Trophoblast cell (in vitro differentiated cells and primary cell): ENCODE measurements around the gene OR4D6.

ENCODE experiments used
- DNase-seq, 2 donors: peaks; one replicate each; pipeline ENCODE4 v3.0.0-alpha.2; 2016
- H2AFZ ChIP-seq: 2 replicates; pipeline ENCODE4 v1.6.1; 2013; ENCODE audit warnings: low read length, moderate library complexity, mild to moderate bottlenecking; ENCODE audit not compliant: insufficient read depth, poor library complexity
- H2AK5ac ChIP-seq: 2 replicates; pipeline ENCODE4 v1.6.1; 2013; ENCODE audit warnings: mild to moderate bottlenecking, low read length
- H2BK120ac ChIP-seq: 2 replicates; pipeline ENCODE4 v1.6.1; 2013; ENCODE audit warnings: low read length, mild to moderate bottlenecking, moderate library complexity; ENCODE audit not compliant: insufficient read depth, poor library complexity
- H2BK12ac ChIP-seq: 2 replicates; pipeline ENCODE4 v1.6.1; 2013; ENCODE audit warnings: mild to moderate bottlenecking, low read length, moderate library complexity
- H2BK5ac ChIP-seq: 2 replicates; pipeline ENCODE4 v1.6.1; 2013; ENCODE audit warnings: low read length, low read depth, moderate library complexity, mild to moderate bottlenecking; ENCODE audit not compliant: poor library complexity
- H3K14ac ChIP-seq: 2 replicates; pipeline ENCODE4 v1.6.1; 2013; ENCODE audit warnings: mild to moderate bottlenecking, low read length
- H3K18ac ChIP-seq: 2 replicates; pipeline ENCODE4 v1.6.1; 2013; ENCODE audit warnings: mild to moderate bottlenecking, low read length
- H3K23ac ChIP-seq: 2 replicates; pipeline ENCODE4 v1.6.1; 2013; ENCODE audit warnings: low read length
- H3K27ac ChIP-seq: 2 replicates; pipeline ENCODE4 v1.5.1; 2013; ENCODE audit warnings: low read depth, mild to moderate bottlenecking, inconsistent platforms, low read length, moderate library complexity
- H3K27me3 ChIP-seq: 2 replicates; pipeline ENCODE4 v1.6.1; 2013; ENCODE audit warnings: inconsistent platforms, mild to moderate bottlenecking, low read length, moderate library complexity; ENCODE audit not compliant: insufficient read depth
- H3K36me3 ChIP-seq, 2 experiments: 1 replicate in 1 of 2; 2 replicates in 1 of 2; pipeline ENCODE4 v1.6.1; 2013; ENCODE audit warnings: low read length in 2 of 2, mild to moderate bottlenecking in 2 of 2, moderate library complexity in 1 of 2; ENCODE audit not compliant: insufficient read depth in 2 of 2, control insufficient read depth in 1 of 2
- H3K4ac ChIP-seq: 2 replicates; pipeline ENCODE4 v1.6.1; 2013; ENCODE audit warnings: low read depth, mild to moderate bottlenecking, low read length, moderate library complexity
- H3K4me1 ChIP-seq, 2 experiments: 1 replicate in 1 of 2; 2 replicates in 1 of 2; pipeline ENCODE4 v1.6.1; 2013; ENCODE audit warnings: low read length in 2 of 2, mild to moderate bottlenecking in 2 of 2, moderate library complexity in 1 of 2; ENCODE audit not compliant: insufficient read depth in 2 of 2, control insufficient read depth in 1 of 2
- H3K4me2 ChIP-seq: 2 replicates; pipeline ENCODE4 v1.6.1; 2013; ENCODE audit warnings: inconsistent platforms, mild to moderate bottlenecking, low read length, moderate library complexity
- H3K4me3 ChIP-seq: 2 replicates; pipeline ENCODE4 v1.5.1; 2013; ENCODE audit warnings: mild to moderate bottlenecking, low read depth, low read length, inconsistent platforms
- H3K79me1 ChIP-seq: one replicate; pipeline ENCODE4 v1.6.1; 2013; ENCODE audit warnings: low read length
- H3K79me2 ChIP-seq: 2 replicates; pipeline ENCODE4 v1.6.1; 2013; ENCODE audit warnings: low read length, mild to moderate bottlenecking; ENCODE audit not compliant: control insufficient read depth, insufficient read depth, poor library complexity
- H3K9ac ChIP-seq: 2 replicates; pipeline ENCODE4 v1.6.1; 2013; ENCODE audit warnings: mild to moderate bottlenecking, low read length
- H3K9me3 ChIP-seq: 2 replicates; pipeline ENCODE4 v1.6.1; 2013; ENCODE audit warnings: low read depth, mild to moderate bottlenecking, control low read depth, inconsistent platforms, low read length; ENCODE audit not compliant: insufficient read depth
- H4K12ac ChIP-seq: 2 replicates; pipeline ENCODE4 v1.6.1; 2013; ENCODE audit warnings: low read depth, mild to moderate bottlenecking, low read length, moderate library complexity
- H4K8ac ChIP-seq: 2 replicates; pipeline ENCODE4 v1.6.1; 2013; ENCODE audit warnings: low read depth, mild to moderate bottlenecking, low read length, moderate library complexity
- H4K91ac ChIP-seq: one replicate; pipeline ENCODE4 v1.6.1; 2013; ENCODE audit warnings: low read depth, mild to moderate bottlenecking, low read length, moderate library complexity
- WGBS: extraction: QIAGEN DNeasy Blood & Tissue Kit; methylation state at CpG from one replicate; pipeline ENCODE4 v1.1.7; 2013; ENCODE audit warnings: missing lambda C conversion rate; ENCODE audit not compliant: insufficient read length, insufficient coverage; ENCODE audit errors: extremely low coverage; 5-methylcytosine and 5-hydroxymethylcytosine counted together

The OR4D6 gene

DNA sequence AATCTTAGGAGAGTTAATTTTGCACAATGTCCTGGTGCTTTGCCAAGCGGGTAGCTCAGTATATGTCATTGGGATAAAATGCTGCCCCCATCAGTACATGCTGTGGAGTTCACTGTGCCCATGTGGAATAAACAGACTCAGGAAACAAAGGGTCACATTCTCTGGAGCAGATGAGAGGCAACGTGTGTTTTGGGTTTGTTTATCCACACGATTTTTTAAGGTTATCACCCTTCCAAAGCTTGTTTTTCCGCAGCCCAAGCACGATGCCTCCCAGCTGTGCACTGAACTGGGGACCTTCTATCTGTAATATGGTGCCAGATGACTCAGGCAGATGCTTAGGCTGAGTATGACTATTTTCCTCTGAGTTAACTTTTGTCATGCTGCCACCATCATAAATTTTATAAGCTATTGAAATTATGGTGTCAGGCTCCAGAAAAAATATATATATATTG lies 6.5 kb downstream of the OR4D6 start:
- Histone ChIP-seq H4K91ac (no peak overlapping the region), H3K27me3 (no peaks in the 10 kb centered on the region), H3K79me1 (no peaks in the 10 kb centered on the region), H3K18ac (no peak overlapping the region), H4K12ac (no peak overlapping the region), H2BK12ac (no peak overlapping the region), H3K23ac (no peak overlapping the region), H3K4ac (no peak overlapping the region), H3K4me3 (no peak overlapping the region), H3K36me3 (no peaks in the 10 kb centered on the region), H2BK5ac (no peak overlapping the region), H3K9me3 (no peaks in the 10 kb centered on the region), H2BK120ac (no peak overlapping the region), H3K4me1 (no peaks in the 10 kb centered on the region), H3K14ac (no peak overlapping the region), H4K8ac (no peak overlapping the region), H3K9ac (no peak overlapping the region), H3K27ac (no peak overlapping the region), H2AFZ (no peak overlapping the region), H3K4me2 (no peak overlapping the region), H3K79me2 (no peaks in the 10 kb centered on the region), H2AK5ac (no peak overlapping the region)
- DNase-seq = no peak
- WGBS = no CpG with 5 or more reads among the region's 5 CpGs

DNA sequence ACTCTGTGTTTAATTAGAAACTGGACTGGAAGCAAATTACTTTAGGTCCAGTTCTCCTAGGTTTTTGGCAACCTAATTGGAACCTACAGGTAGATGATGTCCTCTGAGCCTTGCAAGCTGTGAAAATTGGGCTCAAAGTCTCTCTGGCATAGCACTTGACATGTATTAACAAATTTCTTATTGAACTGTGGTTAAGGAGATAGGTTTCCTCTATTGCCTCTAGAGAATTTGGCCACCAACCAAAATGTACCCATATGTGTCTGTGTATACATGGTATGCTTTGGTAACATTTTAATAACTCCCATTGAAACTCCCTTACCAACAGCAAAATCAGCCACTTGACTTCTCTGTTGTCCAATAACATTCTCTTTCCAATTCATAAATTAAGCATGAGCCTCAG lies 16.3 kb downstream of the OR4D6 start, which contains the start of gene OR4D10:
Gene OR4D10, plus strand, starts transcription at position 301 of the 400 bp plus-strand sequence. CDS start 4,115 bp downstream, outside the sequence.
- H4K12ac ChIP-seq = no peak within 1 kb of the TSS

DNA sequence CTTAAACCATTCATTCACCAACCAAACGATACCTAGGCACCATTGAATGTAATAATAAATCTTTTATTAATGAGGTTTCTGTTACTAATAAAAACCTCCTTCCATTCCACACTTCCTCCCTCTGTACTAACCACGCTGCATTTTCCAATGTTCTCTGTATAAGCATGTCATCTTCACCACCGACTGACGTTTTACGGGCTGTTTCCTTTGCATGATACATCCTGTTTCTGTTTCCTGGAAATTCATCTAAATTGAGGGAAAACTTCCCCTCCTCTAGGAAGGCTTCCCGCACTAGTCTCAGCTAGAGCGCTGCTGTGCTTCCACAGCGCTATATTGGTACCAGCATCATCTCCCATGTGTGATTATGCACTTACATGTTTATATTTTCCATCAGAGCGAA lies 18.4 kb downstream of the OR4D6 start:
- Histone ChIP-seq H3K36me3 (no peaks in the 10 kb centered on the region), H3K27me3 (no peaks in the 10 kb centered on the region), H2AFZ (no peak overlapping the region), H2BK120ac (no peak overlapping the region), H3K4me3 (no peak overlapping the region), H3K14ac (no peak overlapping the region), H4K91ac (no peak overlapping the region), H3K4me1 (no peaks in the 10 kb centered on the region), H4K8ac (no peak overlapping the region), H2BK5ac (no peak overlapping the region), H3K79me2 (no peaks in the 10 kb centered on the region), H3K79me1 (no peaks in the 10 kb centered on the region), H3K4me2 (no peak overlapping the region), H3K9me3 (no peaks in the 10 kb centered on the region), H3K23ac (no peak overlapping the region), H3K9ac (no peak overlapping the region), H4K12ac (no peak overlapping the region), H2AK5ac (no peak overlapping the region), H3K27ac (no peak overlapping the region), H2BK12ac (no peak overlapping the region), H3K18ac (no peak overlapping the region), H3K4ac (no peak overlapping the region)
- no CpG with 5 or more reads among the region's 9 CpGs for WGBS
- no peak for DNase-seq

More for the DNA sequence above, 16.3 kb downstream of the OR4D6 start, which contains the start of gene OR4D10:
- H3K79me2 ChIP-seq = no peaks in the 10 kb centered on the region
- no peaks in the 10 kb centered on the region for H3K9me3 ChIP-seq
- no peak within 1 kb of the TSS for H3K9ac ChIP-seq
- H3K36me3 ChIP-seq = no peaks in the 10 kb centered on the region
- no peak within 1 kb of the TSS for H4K8ac ChIP-seq
- H3K14ac ChIP-seq = no peak within 1 kb of the TSS
- H3K4ac ChIP-seq = no peak within 1 kb of the TSS
- no peak for DNase-seq
- no peaks in the 10 kb centered on the region for H3K79me1 ChIP-seq
- no peak within 1 kb of the TSS for H3K4me3 ChIP-seq
- H2BK12ac ChIP-seq = no peak within 1 kb of the TSS
- H3K27ac ChIP-seq = no peak within 1 kb of the TSS
- H3K27me3 ChIP-seq = no peaks in the 10 kb centered on the region
- H3K18ac ChIP-seq = no peak within 1 kb of the TSS
- no peak within 1 kb of the TSS for H3K23ac ChIP-seq
- no peak within 1 kb of the TSS for H2BK120ac ChIP-seq
- no peak within 1 kb of the TSS for H2BK5ac ChIP-seq
- no peaks in the 10 kb centered on the region for H3K4me1 ChIP-seq
- no peak within 1 kb of the TSS for H4K91ac ChIP-seq
- H3K4me2 ChIP-seq = no peak within 1 kb of the TSS
- no peak within 1 kb of the TSS for H2AK5ac ChIP-seq
- no peak within 1 kb of the TSS for H2AFZ ChIP-seq

DNA sequence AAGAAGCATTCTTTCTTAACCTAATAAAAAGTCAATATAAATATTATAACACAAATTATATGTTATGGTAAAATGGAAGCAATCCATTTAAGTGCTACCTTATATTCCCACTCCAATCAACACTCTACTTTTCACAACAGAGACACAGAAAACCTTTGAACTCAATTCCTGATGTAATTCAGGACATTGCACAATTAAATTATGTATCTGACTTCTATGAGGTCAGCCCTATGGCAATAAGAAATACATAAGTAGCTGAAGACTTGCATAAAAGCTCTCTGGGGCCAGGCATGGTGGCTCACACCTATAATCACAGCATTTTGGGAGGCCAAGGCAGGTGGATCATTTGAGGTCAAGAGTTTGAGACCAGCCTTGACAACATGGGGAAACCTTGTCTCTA lies 23.1 kb downstream of the OR4D6 start:
- no peak overlapping the region for H3K18ac ChIP-seq
- H4K12ac ChIP-seq = no peak overlapping the region
- no peak overlapping the region for H3K9ac ChIP-seq
- no peak overlapping the region for H3K4ac ChIP-seq
- no peaks in the 10 kb centered on the region for H3K36me3 ChIP-seq
- no peak overlapping the region for H4K8ac ChIP-seq
- no peaks in the 10 kb centered on the region for H3K4me1 ChIP-seq
- H3K27ac ChIP-seq = no peak overlapping the region
- H3K4me2 ChIP-seq = no peak overlapping the region
- DNase-seq = no peak
- no peak overlapping the region for H2AK5ac ChIP-seq
- no peak overlapping the region for H3K4me3 ChIP-seq
- no peak overlapping the region for H2BK120ac ChIP-seq
- H2BK12ac ChIP-seq = no peak overlapping the region
- no peak overlapping the region for H3K23ac ChIP-seq
- H2BK5ac ChIP-seq = no peak overlapping the region
- no peaks in the 10 kb centered on the region for H3K27me3 ChIP-seq
- H3K79me2 ChIP-seq = no peaks in the 10 kb centered on the region
- H3K79me1 ChIP-seq = no peaks in the 10 kb centered on the region
- no peak overlapping the region for H4K91ac ChIP-seq
- no peak overlapping the region for H2AFZ ChIP-seq
- no peaks in the 10 kb centered on the region for H3K9me3 ChIP-seq
- H3K14ac ChIP-seq = no peak overlapping the region
